Ectodermal cell (in vitro differentiated cells): ENCODE results near the gene FRYL.
"Not testable (repeated sequence)": the region's sequence is repeated elsewhere in the genome, so short reads cannot be mapped to it uniquely, and the experiment has no call there.

Source experiments
- H3K27ac ChIP-seq: 2 replicates; pipeline ENCODE4 v1.7.0; 2013; ENCODE audit warnings: mild to moderate bottlenecking, low read depth, low read length; ENCODE audit not compliant: insufficient read depth, poor library complexity, severe bottlenecking
- H3K27me3 ChIP-seq: 2 replicates; pipeline ENCODE4 v1.7.0; 2013; ENCODE audit warnings: mild to moderate bottlenecking, low read length; ENCODE audit not compliant: insufficient read depth, control insufficient read depth, poor library complexity, severe bottlenecking
- H3K36me3 ChIP-seq: one replicate; pipeline ENCODE4 v1.7.0; 2013; ENCODE audit warnings: low read length; ENCODE audit not compliant: control insufficient read depth, insufficient read depth
- H3K4me1 ChIP-seq: one replicate; pipeline ENCODE4 v1.7.0; 2013; ENCODE audit warnings: low read length; ENCODE audit not compliant: control insufficient read depth, insufficient read depth
- H3K4me3 ChIP-seq: 2 replicates; pipeline ENCODE4 v1.7.0; 2013; ENCODE audit warnings: low read depth, low read length, control low read depth; ENCODE audit not compliant: insufficient read depth
- H3K9me3 ChIP-seq: 2 replicates; pipeline ENCODE4 v1.7.0; 2013; ENCODE audit warnings: mild to moderate bottlenecking, low read length, moderate library complexity; ENCODE audit not compliant: control insufficient read depth
- WGBS, 2 experiments: methylation state at CpG; one replicate each; pipeline ENCODE4 v1.1.7; 2013; ENCODE audit warnings: missing lambda C conversion rate in 2 of 2; 5-methylcytosine and 5-hydroxymethylcytosine counted together

FRYL gene

GRCh38 chr4:48687313-48688051 is 92.6 kb downstream of the FRYL start:
- Histone ChIP-seq H3K9me3 (no peaks in the 10 kb centered on the region), H3K4me3 (no peak overlapping the region), H3K4me1 (peaks cover 5% of the 10 kb centered on the region), H3K36me3 (no peaks in the 10 kb centered on the region), H3K27ac (no peak overlapping the region), H3K27me3 (no peaks in the 10 kb centered on the region)
- 89 to 91% methylated on average over 6 to 7 of the region's 10 CpGs for WGBS, 2 experiments

GRCh38 chr4:48686369-48686768 is 93.7 kb downstream of the FRYL start:
- 89 to 100% methylated on average over 2 to 3 of the region's 3 CpGs for WGBS, 2 experiments
- no peak overlapping the region for H3K4me3 ChIP-seq

GRCh38 chr4:48683784-48684666 is 96.1 kb downstream of the FRYL start:
- Histone ChIP-seq H3K4me3 (no peak overlapping the region), H3K27ac (peak overlapping the region; percentile 9), H3K36me3 (no peaks in the 10 kb centered on the region), H3K4me1 (peaks cover 5% of the 10 kb centered on the region), H3K27me3 (no peaks in the 10 kb centered on the region), H3K9me3 (no peaks in the 10 kb centered on the region)
- 75 to 83% methylated on average over 1 of the region's 1 CpG for WGBS, 2 experiments

More at GRCh38 chr4:48686369-48686768, 93.7 kb downstream of the FRYL start:
- Histone ChIP-seq H3K9me3 (no peaks in the 10 kb centered on the region), H3K36me3 (no peaks in the 10 kb centered on the region), H3K27me3 (no peaks in the 10 kb centered on the region), H3K27ac (no peak overlapping the region), H3K4me1 (peaks cover 5% of the 10 kb centered on the region)

DNA sequence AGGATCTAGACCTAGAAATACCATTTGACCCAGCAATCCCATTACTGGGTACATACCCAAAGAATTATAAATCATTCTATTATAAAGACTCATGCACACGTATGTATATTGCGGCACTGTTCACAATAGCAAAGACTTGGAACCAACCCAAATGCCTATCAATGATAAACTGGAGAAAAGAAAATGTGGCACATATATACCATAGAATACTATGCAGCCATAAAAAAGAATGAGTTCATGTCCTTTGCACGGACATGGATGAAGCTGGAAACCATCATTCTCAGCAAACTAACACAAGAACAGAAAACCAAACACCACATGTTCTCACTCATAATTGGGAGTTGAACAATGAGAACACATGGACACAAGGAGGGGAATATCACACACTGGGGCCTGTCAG is 97.2 kb downstream of the FRYL start:
- H3K36me3 ChIP-seq, H3K27me3 ChIP-seq, H3K4me1 ChIP-seq, H3K9me3 ChIP-seq, H3K27ac ChIP-seq, H3K4me3 ChIP-seq: not testable (repeated sequence)
- WGBS, 2 experiments = 82 to 97% methylated on average over 2 of the region's 3 CpGs

- Histone ChIP-seq H3K4me3 (no peak overlapping the region), H3K36me3 (no peaks in the 10 kb centered on the region), H3K27me3 (no peaks in the 10 kb centered on the region), H3K4me1 (no peaks in the 10 kb centered on the region), H3K27ac (no peak overlapping the region), H3K9me3 (no peaks in the 10 kb centered on the region)
Observed at GRCh38 chr4:48681856-48682255, 98.2 kb downstream of the FRYL start.

GRCh38 chr4:48680848-48681568 is 99.1 kb downstream of the FRYL start:
- no peaks in the 10 kb centered on the region for H3K27me3 ChIP-seq
- WGBS, 2 experiments = 93 to 94% methylated on average over 12 of the region's 12 CpGs

DNA sequence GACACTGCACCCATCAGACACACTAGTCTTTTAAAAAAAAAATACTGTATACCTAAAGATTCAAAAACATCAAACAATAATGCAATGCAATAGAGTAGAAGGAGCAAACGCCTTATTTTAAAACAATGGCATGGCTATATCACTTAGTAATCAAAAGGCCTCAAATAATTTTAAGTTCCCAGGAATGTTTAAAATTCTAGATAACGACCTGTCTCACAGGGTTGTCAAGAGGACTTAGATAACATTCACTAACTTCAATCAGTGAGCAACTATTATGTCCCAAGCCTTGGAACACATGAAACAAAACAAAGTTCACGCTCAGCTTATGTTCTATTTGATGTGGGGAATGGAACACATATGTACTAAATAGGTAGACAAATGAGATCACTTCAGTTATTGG is 106.5 kb downstream of the FRYL start:
- H3K27me3 ChIP-seq = no peaks in the 10 kb centered on the region
- no peak overlapping the region for H3K27ac ChIP-seq
- 95 to 100% methylated on average over 3 of the region's 3 CpGs for WGBS, 2 experiments

More at GRCh38 chr4:48680848-48681568, 99.1 kb downstream of the FRYL start:
- Histone ChIP-seq H3K4me1 (no peaks in the 10 kb centered on the region), H3K36me3 (no peaks in the 10 kb centered on the region), H3K4me3 (no peak overlapping the region), H3K27ac (no peak overlapping the region), H3K9me3 (no peaks in the 10 kb centered on the region)

GRCh38 chr4:48670587-48670986 is 109.5 kb downstream of the FRYL start:
- H3K4me1 ChIP-seq = no peaks in the 10 kb centered on the region
- WGBS, 2 experiments = 100% methylated on average over 1 of the region's 1 CpG; no CpG with 5 or more reads in 1 of the 2 experiments
- H3K27ac ChIP-seq = no peak overlapping the region
- H3K9me3 ChIP-seq = no peaks in the 10 kb centered on the region
- no peaks in the 10 kb centered on the region for H3K27me3 ChIP-seq
- no peak overlapping the region for H3K4me3 ChIP-seq
- H3K36me3 ChIP-seq = no peaks in the 10 kb centered on the region

More for the DNA sequence above, 106.5 kb downstream of the FRYL start:
- Histone ChIP-seq H3K4me3 (no peak overlapping the region), H3K4me1 (no peaks in the 10 kb centered on the region), H3K36me3 (no peaks in the 10 kb centered on the region), H3K9me3 (no peaks in the 10 kb centered on the region)

- no peaks in the 10 kb centered on the region for H3K36me3 ChIP-seq
- no peaks in the 10 kb centered on the region for H3K4me1 ChIP-seq
- no peaks in the 10 kb centered on the region for H3K9me3 ChIP-seq
- no peak overlapping the region for H3K27ac ChIP-seq
- H3K4me3 ChIP-seq = no peak overlapping the region
- 95 to 98% methylated on average over 2 of the region's 3 CpGs for WGBS, 2 experiments
- no peaks in the 10 kb centered on the region for H3K27me3 ChIP-seq
Observed at GRCh38 chr4:48669086-48669485, 111.0 kb downstream of the FRYL start.
